GM23338 (cell line): ENCODE measurements around the gene SUPT5H. TPM values are rescaled to one million over a fixed set of nuclear protein-coding genes. Genes with fewer than 3 reads are reported as not detected.
A peak's percentile ranks its signal among the peaks of the same experiment; 100 is the strongest.

Experiments
- ATAC-seq: fragments of 200-7000 bp; cut with Tn5 transposase; 3 replicates; pipeline ENCODE4 v1.9.1; 2020
- DNase-seq: peaks from one replicate; pipeline ENCODE4 v3.0.0-alpha.2; 2015; ENCODE audit warnings: low spot score
- H2AFZ ChIP-seq: fragments of 200-600 bp; sonication (generic); 2 replicates; pipeline ENCODE4 v1.8.0; 2016; ENCODE audit warnings: antibody characterized with exemption, mild to moderate bottlenecking, moderate library complexity
- H3F3A ChIP-seq: fragments of 200-600 bp; sonication (generic); replicated peaks from 2 replicates; pipeline ENCODE4 v1.8.0; 2017; ENCODE audit warnings: antibody characterized with exemption, mixed run types, low read depth
- H3K27ac ChIP-seq: fragments of 200-600 bp; sonication (generic); 2 replicates; pipeline ENCODE4 v1.6.1; 2016; ENCODE audit warnings: low read depth
- H3K27me3 ChIP-seq: fragments of 200-600 bp; sonication (generic); 2 replicates; pipeline ENCODE4 v1.8.0; 2016; ENCODE audit warnings: mild to moderate bottlenecking, mixed run types, moderate library complexity; ENCODE audit not compliant: insufficient read depth
- H3K36me3 ChIP-seq: fragments of 200-600 bp; sonication (generic); 2 replicates; pipeline ENCODE4 v1.8.0; 2016; ENCODE audit warnings: mild to moderate bottlenecking; ENCODE audit not compliant: insufficient read depth
- H3K4me1 ChIP-seq: fragments of 200-600 bp; sonication (generic); 2 replicates; pipeline ENCODE4 v1.8.0; 2016; ENCODE audit warnings: mild to moderate bottlenecking, moderate library complexity; ENCODE audit not compliant: insufficient read depth
- H3K4me2 ChIP-seq: fragments of 200-600 bp; sonication (generic); 2 replicates; pipeline ENCODE4 v1.7.1; 2017; ENCODE audit warnings: mixed run types
- H3K4me3 ChIP-seq: fragments of 200-600 bp; sonication (generic); 2 replicates; pipeline ENCODE4 v1.6.1; 2016; ENCODE audit warnings: mixed run types
- H3K79me2 ChIP-seq: fragments of 200-600 bp; sonication (generic); replicated peaks from 2 replicates; pipeline ENCODE4 v1.8.0; 2017; ENCODE audit warnings: mild to moderate bottlenecking; ENCODE audit not compliant: insufficient read depth
- H3K9me2 ChIP-seq: fragments of 200-600 bp; sonication (generic); 2 replicates; pipeline ENCODE4 v1.8.0; 2017; ENCODE audit not compliant: insufficient read depth
- H4K20me1 ChIP-seq: fragments of 200-600 bp; sonication (generic); replicated peaks from 2 replicates; pipeline ENCODE4 v1.8.0; 2017; ENCODE audit warnings: mild to moderate bottlenecking; ENCODE audit not compliant: insufficient read depth
- H3K27ac Mint-ChIP-seq: 2 replicates; pipeline ENCODE4 v1.8.0; 2020; ENCODE audit warnings: inconsistent platforms, mild to moderate bottlenecking, moderate library complexity, mixed read lengths
- H3K27me3 Mint-ChIP-seq: 3 replicates; pipeline ENCODE4 v1.8.0; 2022; ENCODE audit warnings: low read depth, mild to moderate bottlenecking, moderate library complexity, mixed read lengths, inconsistent platforms; ENCODE audit not compliant: insufficient read depth, poor library complexity
- H3K36me3 Mint-ChIP-seq: 3 replicates; pipeline ENCODE4 v1.8.0; 2021; ENCODE audit warnings: low read depth, mild to moderate bottlenecking, inconsistent platforms, moderate library complexity, mixed read lengths
- H3K4me1 Mint-ChIP-seq: 3 replicates; pipeline ENCODE4 v1.8.0; 2020; ENCODE audit warnings: mild to moderate bottlenecking, inconsistent platforms, mixed read lengths
- H3K4me3 Mint-ChIP-seq: 3 replicates; pipeline ENCODE4 v1.8.0; 2021; ENCODE audit warnings: moderate library complexity, mild to moderate bottlenecking, inconsistent platforms, mixed read lengths
- H3K9me3 Mint-ChIP-seq: 3 replicates; pipeline ENCODE4 v1.8.0; 2020; ENCODE audit warnings: moderate library complexity, mild to moderate bottlenecking, inconsistent platforms, mixed read lengths
- CREB1 ChIP-seq: fragments of 250-450 bp; sonication (Bioruptor Pico); IDR thresholded peaks from 2 replicates; pipeline ENCODE4 v1.5.0; 2020; ENCODE audit warnings: low read depth, mild to moderate bottlenecking, moderate library complexity
- CTCF ChIP-seq, 2 experiments: fragments of 200-600 bp in 1 of 2; sonication (generic) in 1 of 2; conservative IDR thresholded peaks; 2 replicates each; pipeline versions ENCODE4 v1.5.1 to v1.6.1; 2016 to 2017; ENCODE audit warnings: antibody characterized with exemption in 2 of 2, low read depth in 2 of 2, mild to moderate bottlenecking in 2 of 2, moderate library complexity in 1 of 2
- EZH2 ChIP-seq: fragments of 200-600 bp; sonication (generic); IDR thresholded peaks from one replicate; pipeline ENCODE4 v1.8.0; 2017; ENCODE audit warnings: antibody characterized with exemption, mild to moderate bottlenecking, low read depth; ENCODE audit not compliant: unreplicated experiment
- EZH2phosphoT487 ChIP-seq: fragments of 200-600 bp; sonication (generic); IDR thresholded peaks from one replicate; pipeline ENCODE4 v1.8.1; 2018; ENCODE audit warnings: antibody characterized with exemption; ENCODE audit not compliant: unreplicated experiment
- JUNB ChIP-seq: IDR thresholded peaks from one replicate; pipeline ENCODE4 v1.6.1; 2016; ENCODE audit warnings: antibody characterized with exemption; ENCODE audit not compliant: unreplicated experiment
- NANOG ChIP-seq: IDR thresholded peaks from 2 replicates; pipeline ENCODE4 v1.6.1; 2016; ENCODE audit warnings: antibody characterized with exemption, borderline replicate concordance
- POLR2AphosphoS5 ChIP-seq: IDR thresholded peaks from 2 replicates; pipeline ENCODE4 v1.6.1; 2016; ENCODE audit warnings: antibody characterized with exemption, low read depth
- STAT1 ChIP-seq: IDR thresholded peaks from one replicate; pipeline ENCODE4 v1.6.1; 2016; ENCODE audit warnings: antibody characterized with exemption; ENCODE audit not compliant: unreplicated experiment
- ZNF114 ChIP-seq: fragments of 250-450 bp; sonication (Bioruptor Pico); IDR thresholded peaks from 2 replicates; pipeline ENCODE4 v1.5.0; 2020; ENCODE audit warnings: mild to moderate bottlenecking, moderate library complexity
- ZNF331 ChIP-seq: fragments of 250-450 bp; sonication (Bioruptor Pico); IDR thresholded peaks from 2 replicates; pipeline ENCODE4 v1.5.0; 2020; ENCODE audit warnings: low read depth, mild to moderate bottlenecking, moderate library complexity
- ZNF462 ChIP-seq: fragments of 250-450 bp; sonication (Bioruptor Pico); IDR thresholded peaks from 2 replicates; pipeline ENCODE4 v1.5.0; 2020; ENCODE audit warnings: mild to moderate bottlenecking, moderate library complexity
- polyA plus RNA-seq: library from polyadenylated mRNA; unstranded; fragments of >200 nt; fragmentation: Nextera tagmentation; extraction: Ambion mirVana; gene quantifications from 2 replicates; pipeline ENCODE4 v1.2.1, GENCODE V29; 2016
- total RNA-seq: library from RNA; depleted of rRNA; stranded (reverse); fragments of >200 nt; shearing (Covaris generic); gene quantifications from 2 replicates; pipeline ENCODE4 v1.2.3, GENCODE V29; 2014
- TF ChIP-seq, protein P1 (sequence below): IDR thresholded peaks from 2 replicates; pipeline ENCODE4 v1.6.1; 2016; ENCODE audit warnings: antibody characterized with exemption
- TF ChIP-seq, protein P2 (sequence below): IDR thresholded peaks from one replicate; pipeline ENCODE4 v1.6.1; 2018; ENCODE audit warnings: antibody characterized with exemption; ENCODE audit not compliant: unreplicated experiment

SUPT5H gene
- total and polyA plus RNA-seq, 2 experiments from 2014 or later = 108 to 150 TPM

- no peaks in the 10 kb centered on the region for H3K9me3 Mint-ChIP-seq
- H3K27ac ChIP-seq = peak overlapping the region; percentile 98
- H3K36me3 Mint-ChIP-seq = peaks cover 51% of the 10 kb centered on the region
- TF ChIP-seq, protein P1, sequence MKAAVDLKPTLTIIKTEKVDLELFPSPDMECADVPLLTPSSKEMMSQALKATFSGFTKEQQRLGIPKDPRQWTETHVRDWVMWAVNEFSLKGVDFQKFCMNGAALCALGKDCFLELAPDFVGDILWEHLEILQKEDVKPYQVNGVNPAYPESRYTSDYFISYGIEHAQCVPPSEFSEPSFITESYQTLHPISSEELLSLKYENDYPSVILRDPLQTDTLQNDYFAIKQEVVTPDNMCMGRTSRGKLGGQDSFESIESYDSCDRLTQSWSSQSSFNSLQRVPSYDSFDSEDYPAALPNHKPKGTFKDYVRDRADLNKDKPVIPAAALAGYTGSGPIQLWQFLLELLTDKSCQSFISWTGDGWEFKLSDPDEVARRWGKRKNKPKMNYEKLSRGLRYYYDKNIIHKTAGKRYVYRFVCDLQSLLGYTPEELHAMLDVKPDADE = no peak
- TF ChIP-seq POLR2AphosphoS5 = no peak
- no peak for TF ChIP-seq EZH2phosphoT487
- no peak for TF ChIP-seq NANOG
- no peak for TF ChIP-seq ZNF114 (CRISPR knock-in tag)
- no peak for TF ChIP-seq ZNF331 (CRISPR knock-in tag)
- TF ChIP-seq CTCF (conservative IDR thresholded peaks at IDR 0.05; ENCODE audit: low read depth in 2 of 2) = no peak
- TF ChIP-seq, protein P2, sequence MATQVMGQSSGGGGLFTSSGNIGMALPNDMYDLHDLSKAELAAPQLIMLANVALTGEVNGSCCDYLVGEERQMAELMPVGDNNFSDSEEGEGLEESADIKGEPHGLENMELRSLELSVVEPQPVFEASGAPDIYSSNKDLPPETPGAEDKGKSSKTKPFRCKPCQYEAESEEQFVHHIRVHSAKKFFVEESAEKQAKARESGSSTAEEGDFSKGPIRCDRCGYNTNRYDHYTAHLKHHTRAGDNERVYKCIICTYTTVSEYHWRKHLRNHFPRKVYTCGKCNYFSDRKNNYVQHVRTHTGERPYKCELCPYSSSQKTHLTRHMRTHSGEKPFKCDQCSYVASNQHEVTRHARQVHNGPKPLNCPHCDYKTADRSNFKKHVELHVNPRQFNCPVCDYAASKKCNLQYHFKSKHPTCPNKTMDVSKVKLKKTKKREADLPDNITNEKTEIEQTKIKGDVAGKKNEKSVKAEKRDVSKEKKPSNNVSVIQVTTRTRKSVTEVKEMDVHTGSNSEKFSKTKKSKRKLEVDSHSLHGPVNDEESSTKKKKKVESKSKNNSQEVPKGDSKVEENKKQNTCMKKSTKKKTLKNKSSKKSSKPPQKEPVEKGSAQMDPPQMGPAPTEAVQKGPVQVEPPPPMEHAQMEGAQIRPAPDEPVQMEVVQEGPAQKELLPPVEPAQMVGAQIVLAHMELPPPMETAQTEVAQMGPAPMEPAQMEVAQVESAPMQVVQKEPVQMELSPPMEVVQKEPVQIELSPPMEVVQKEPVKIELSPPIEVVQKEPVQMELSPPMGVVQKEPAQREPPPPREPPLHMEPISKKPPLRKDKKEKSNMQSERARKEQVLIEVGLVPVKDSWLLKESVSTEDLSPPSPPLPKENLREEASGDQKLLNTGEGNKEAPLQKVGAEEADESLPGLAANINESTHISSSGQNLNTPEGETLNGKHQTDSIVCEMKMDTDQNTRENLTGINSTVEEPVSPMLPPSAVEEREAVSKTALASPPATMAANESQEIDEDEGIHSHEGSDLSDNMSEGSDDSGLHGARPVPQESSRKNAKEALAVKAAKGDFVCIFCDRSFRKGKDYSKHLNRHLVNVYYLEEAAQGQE = no peak
- no peak for TF ChIP-seq JUNB
- no peak for TF ChIP-seq EZH2
- TF ChIP-seq STAT1 = no peak
- TF ChIP-seq CREB1 (CRISPR knock-in tag) = no peak
- TF ChIP-seq ZNF462 = no peak
- peaks cover 12% of the 10 kb centered on the region for H3K4me1 ChIP-seq
- H3K9me2 ChIP-seq = no peaks in the 10 kb centered on the region
- H3K4me2 ChIP-seq = peak overlapping the region; percentile 100
- H3K4me1 Mint-ChIP-seq = peaks cover 18% of the 10 kb centered on the region
- no peak overlapping the region for H2AFZ ChIP-seq
- ATAC-seq (no peak), DNase-seq (no peak)
- H3K27ac Mint-ChIP-seq = peak overlapping the region; percentile 96
- H3K4me3 ChIP-seq = peak overlapping the region; percentile 98
- peaks cover 13% of the 10 kb centered on the region; the same call in 1 of the 2 replicates for H3K36me3 ChIP-seq
- H3K4me3 Mint-ChIP-seq = peak overlapping the region; percentile 96
- peaks cover 12% of the 10 kb centered on the region for H3K27me3 Mint-ChIP-seq
- H3K79me2 ChIP-seq = peaks cover 26% of the 10 kb centered on the region
- H3F3A ChIP-seq = peaks cover 23% of the 10 kb centered on the region
- no peaks in the 10 kb centered on the region for H3K27me3 ChIP-seq
- peaks cover 5% of the 10 kb centered on the region for H4K20me1 ChIP-seq
These were observed 36.3 kb downstream of the SUPT5H start for GRCh38 chr19:39481676-39482075.
